GM18511 (cell line): Measurements from ENCODE around the gene KRT6C.
"Not testable (repeated sequence)": the region's sequence is repeated elsewhere in the genome, so short reads cannot be mapped to it uniquely, and the experiment has no call there.

Source experiments
- ATAC-seq: cut with Tn5 transposase; IDR thresholded peaks from one replicate; pipeline ENCODE4 v1.9.1; 2021; ENCODE audit warnings: mild to moderate bottlenecking, moderate library complexity; ENCODE audit not compliant: unreplicated experiment

KRT6C gene

GRCh38 chr12:52461693-52462092 is 11.9 kb downstream of the KRT6C start:
- ATAC-seq = no peak

GRCh38 chr12:52458861-52459260 is 14.7 kb downstream of the KRT6C start:
- no peak for ATAC-seq

- no peak for ATAC-seq
Measured at GRCh38 chr12:52455821-52456220, 17.8 kb downstream of the KRT6C start.

- ATAC-seq = no peak
Measured at GRCh38 chr12:52454411-52455201, 19.0 kb downstream of the KRT6C start.

GRCh38 chr12:52452101-52452500 is 21.5 kb downstream of the KRT6C start, which contains the start of gene KRT6B:
Gene KRT6B, minus strand, starts transcription at chr12:52452146. Its CDS starts 68 bp downstream, at chr12:52452078.
- ATAC-seq = no peak

GRCh38 chr12:52448228-52448627 is 25.4 kb downstream of the KRT6C start:
- ATAC-seq = no peak

GRCh38 chr12:52447196-52447595 is 26.4 kb downstream of the KRT6C start:
- ATAC-seq = not testable (repeated sequence)

GRCh38 chr12:52446367-52447045 is 27.1 kb downstream of the KRT6C start:
- ATAC-seq = no peak

GRCh38 chr12:52445876-52446275 is 27.7 kb downstream of the KRT6C start:
- no peak for ATAC-seq

- ATAC-seq = no peak
Measured at GRCh38 chr12:52444647-52445595, 28.7 kb downstream of the KRT6C start.

- ATAC-seq = no peak
Measured at GRCh38 chr12:52443966-52444365, 29.6 kb downstream of the KRT6C start.

GRCh38 chr12:52442600-52443061 is 31.0 kb downstream of the KRT6C start:
- no peak for ATAC-seq

- ATAC-seq = no peak
Measured at GRCh38 chr12:52441320-52441911, 32.2 kb downstream of the KRT6C start.

- no peak for ATAC-seq
Measured at GRCh38 chr12:52440821-52441319, 32.7 kb downstream of the KRT6C start.

GRCh38 chr12:52439845-52440244 is 33.8 kb downstream of the KRT6C start:
- no peak for ATAC-seq

GRCh38 chr12:52439420-52439819 is 34.2 kb downstream of the KRT6C start:
- ATAC-seq = no peak

GRCh38 chr12:52438305-52439301 is 35.0 kb downstream of the KRT6C start:
- no peak for ATAC-seq

GRCh38 chr12:52437508-52437907 is 36.1 kb downstream of the KRT6C start:
- ATAC-seq = no peak

- no peak for ATAC-seq
Measured at GRCh38 chr12:52436828-52437474, 36.7 kb downstream of the KRT6C start.
